Measurements from ENCODE around the gene POC1A. TPM values are rescaled to one million over a fixed set of nuclear protein-coding genes. Genes with fewer than 3 reads are reported as not detected.

POC1A gene
- total RNA-seq, 1 donor from 2014 or later = 5.7 TPM

- Mint-ChIP-seq H3K4me3 (ENCODE audit: unreplicated experiment) (no peak overlapping the region), H3K36me3 (ENCODE audit: low read depth) (no peaks in the 10 kb centered on the region), H3K4me1 (ENCODE audit: low read depth) (peaks cover 18% of the 10 kb centered on the region), H3K9me3 (ENCODE audit: low read depth) (no peaks in the 10 kb centered on the region), H3K27me3 (ENCODE audit: low read depth) (no peaks in the 10 kb centered on the region), H3K27ac (ENCODE audit: unreplicated experiment) (no peak overlapping the region)
- no peak for DNase-seq (ENCODE audit: low spot score)
- no peak for TF ChIP-seq CTCF (IDR thresholded peaks at IDR 0.05)
Measured at GRCh38 chr3:52061121-52061910, 92.9 kb downstream of the POC1A start.

GRCh38 chr3:52059781-52060180 lies 94.4 kb downstream of the POC1A start:
- TF ChIP-seq CTCF (IDR thresholded peaks at IDR 0.05) = no peak
- H3K4me1 Mint-ChIP-seq (ENCODE audit: low read depth) = peaks cover 18% of the 10 kb centered on the region
- no peak overlapping the region for H3K4me3 Mint-ChIP-seq (ENCODE audit: unreplicated experiment)
- H3K9me3 Mint-ChIP-seq (ENCODE audit: low read depth) = no peaks in the 10 kb centered on the region
- peak overlapping the region; percentile 68 for H3K27ac Mint-ChIP-seq (ENCODE audit: unreplicated experiment)
- no peaks in the 10 kb centered on the region for H3K27me3 Mint-ChIP-seq (ENCODE audit: low read depth)
- DNase-seq (ENCODE audit: low spot score) = no peak
- H3K36me3 Mint-ChIP-seq (ENCODE audit: low read depth) = no peaks in the 10 kb centered on the region

- no peak overlapping the region for H3K27ac Mint-ChIP-seq (ENCODE audit: unreplicated experiment)
- H3K27me3 Mint-ChIP-seq (ENCODE audit: low read depth) = no peaks in the 10 kb centered on the region
- H3K4me3 Mint-ChIP-seq (ENCODE audit: unreplicated experiment) = peak overlapping the region; percentile 70
- H3K9me3 Mint-ChIP-seq (ENCODE audit: low read depth) = no peaks in the 10 kb centered on the region
- TF ChIP-seq CTCF (IDR thresholded peaks at IDR 0.05) = no peak
- DNase-seq (ENCODE audit: low spot score) = no peak
- peaks cover 7% of the 10 kb centered on the region for H3K36me3 Mint-ChIP-seq (ENCODE audit: low read depth)
- peaks cover 32% of the 10 kb centered on the region for H3K4me1 Mint-ChIP-seq (ENCODE audit: low read depth)
Measured at GRCh38 chr3:52057812-52058495, 96.3 kb downstream of the POC1A start.

- H3K27me3 Mint-ChIP-seq (ENCODE audit: low read depth) = no peaks in the 10 kb centered on the region
- DNase-seq (ENCODE audit: low spot score) = peak; percentile 99
- H3K36me3 Mint-ChIP-seq (ENCODE audit: low read depth) = peaks cover 9% of the 10 kb centered on the region
- peaks cover 33% of the 10 kb centered on the region for H3K4me1 Mint-ChIP-seq (ENCODE audit: low read depth)
- no peaks in the 10 kb centered on the region for H3K9me3 Mint-ChIP-seq (ENCODE audit: low read depth)
- peak overlapping the region; percentile 70 for H3K4me3 Mint-ChIP-seq (ENCODE audit: unreplicated experiment)
- TF ChIP-seq CTCF (IDR thresholded peaks at IDR 0.05) = peak; percentile 4
- peak overlapping the region; percentile 98 for H3K27ac Mint-ChIP-seq (ENCODE audit: unreplicated experiment)
Measured at GRCh38 chr3:52056968-52057811, 97.0 kb downstream of the POC1A start.

- Mint-ChIP-seq H3K27ac (ENCODE audit: unreplicated experiment) (peak within 1 kb of the TSS; percentile 98), H3K9me3 (ENCODE audit: low read depth) (no peaks in the 10 kb centered on the region), H3K4me3 (ENCODE audit: unreplicated experiment) (peak within 1 kb of the TSS; percentile 84), H3K27me3 (ENCODE audit: low read depth) (no peaks in the 10 kb centered on the region), H3K36me3 (ENCODE audit: low read depth) (peaks cover 9% of the 10 kb centered on the region), H3K4me1 (ENCODE audit: low read depth) (peaks cover 39% of the 10 kb centered on the region)
- no peak for TF ChIP-seq CTCF (IDR thresholded peaks at IDR 0.05)
- no peak for DNase-seq (ENCODE audit: low spot score)
Measured at GRCh38 chr3:52056521-52056967, 97.7 kb downstream of the POC1A start, which contains the start of gene DUSP7. DUSP7 (minus strand) TSS chr3:52056571; CDS start chr3:52056366, 205 bp downstream.

Measured in chondrocyte (in vitro differentiated cells).